Chondrocyte (in vitro differentiated cells): Measurements from ENCODE around the gene ELOVL5. TPM values are rescaled to one million over a fixed set of nuclear protein-coding genes. Genes with fewer than 3 reads are reported as not detected.
A peak's percentile ranks its signal among the peaks of the same experiment; 100 is the strongest.

Source experiments
- DNase-seq: peaks from one replicate; pipeline ENCODE4 v3.0.0; 2021; ENCODE audit warnings: mixed read lengths, low spot score
- H3K27ac Mint-ChIP-seq: one replicate; pipeline ENCODE4 v1.8.0; 2021; ENCODE audit warnings: mild to moderate bottlenecking, moderate library complexity, mixed read lengths; ENCODE audit not compliant: unreplicated experiment
- H3K27me3 Mint-ChIP-seq: 2 replicates; pipeline ENCODE4 v1.8.0; 2021; ENCODE audit warnings: low read depth, mixed read lengths
- H3K36me3 Mint-ChIP-seq: 2 replicates; pipeline ENCODE4 v1.8.0; 2021; ENCODE audit warnings: low read depth, mixed read lengths
- H3K4me1 Mint-ChIP-seq: 2 replicates; pipeline ENCODE4 v1.8.0; 2021; ENCODE audit warnings: low read depth, mild to moderate bottlenecking, mixed read lengths
- H3K4me3 Mint-ChIP-seq: one replicate; pipeline ENCODE4 v1.8.0; 2021; ENCODE audit warnings: mild to moderate bottlenecking, moderate library complexity, mixed read lengths; ENCODE audit not compliant: unreplicated experiment
- H3K9me3 Mint-ChIP-seq: 2 replicates; pipeline ENCODE4 v1.8.0; 2021; ENCODE audit warnings: low read depth, mixed read lengths
- total RNA-seq: library from RNA; stranded (reverse); gene quantifications from 3 replicates; pipeline ENCODE4 v1.2.1, GENCODE V29; 2021
- TF ChIP-seq, protein P1 (sequence below): fragments of 200-600 bp; sonication (generic); IDR thresholded peaks from 2 replicates; pipeline ENCODE4 v1.5.0; 2021; ENCODE audit warnings: antibody characterized with exemption, mild to moderate bottlenecking, moderate library complexity

The ELOVL5 gene
- total RNA-seq, 1 donor from 2014 or later: 102 TPM

DNA sequence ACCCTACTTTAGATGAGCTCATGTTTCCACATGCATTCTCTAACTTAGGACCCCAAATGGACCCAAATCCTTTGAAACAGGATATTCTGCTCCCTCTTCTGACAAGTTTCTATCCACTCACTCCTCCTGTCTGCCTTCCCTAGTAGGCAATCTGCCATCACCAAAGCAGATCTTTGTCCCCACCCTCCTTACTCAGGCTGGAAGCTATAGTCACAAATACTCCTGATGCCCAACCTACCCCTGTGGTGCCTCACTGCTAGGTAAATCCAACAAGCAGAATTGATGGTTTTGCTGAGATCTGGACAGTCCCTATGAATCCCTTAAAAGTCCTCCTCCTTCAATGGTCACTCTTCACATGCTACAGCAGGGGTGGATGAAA lies 21.7 kb downstream of the ELOVL5 start:
- H3K27me3 Mint-ChIP-seq: no peaks in the 10 kb centered on the region
- H3K4me1 Mint-ChIP-seq: peaks cover 60% of the 10 kb centered on the region
- no peaks in the 10 kb centered on the region for H3K9me3 Mint-ChIP-seq
- H3K36me3 Mint-ChIP-seq: no peaks in the 10 kb centered on the region
- TF ChIP-seq, protein P1, sequence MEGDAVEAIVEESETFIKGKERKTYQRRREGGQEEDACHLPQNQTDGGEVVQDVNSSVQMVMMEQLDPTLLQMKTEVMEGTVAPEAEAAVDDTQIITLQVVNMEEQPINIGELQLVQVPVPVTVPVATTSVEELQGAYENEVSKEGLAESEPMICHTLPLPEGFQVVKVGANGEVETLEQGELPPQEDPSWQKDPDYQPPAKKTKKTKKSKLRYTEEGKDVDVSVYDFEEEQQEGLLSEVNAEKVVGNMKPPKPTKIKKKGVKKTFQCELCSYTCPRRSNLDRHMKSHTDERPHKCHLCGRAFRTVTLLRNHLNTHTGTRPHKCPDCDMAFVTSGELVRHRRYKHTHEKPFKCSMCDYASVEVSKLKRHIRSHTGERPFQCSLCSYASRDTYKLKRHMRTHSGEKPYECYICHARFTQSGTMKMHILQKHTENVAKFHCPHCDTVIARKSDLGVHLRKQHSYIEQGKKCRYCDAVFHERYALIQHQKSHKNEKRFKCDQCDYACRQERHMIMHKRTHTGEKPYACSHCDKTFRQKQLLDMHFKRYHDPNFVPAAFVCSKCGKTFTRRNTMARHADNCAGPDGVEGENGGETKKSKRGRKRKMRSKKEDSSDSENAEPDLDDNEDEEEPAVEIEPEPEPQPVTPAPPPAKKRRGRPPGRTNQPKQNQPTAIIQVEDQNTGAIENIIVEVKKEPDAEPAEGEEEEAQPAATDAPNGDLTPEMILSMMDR: peak; percentile 27
- peak overlapping the region; percentile 96 for H3K27ac Mint-ChIP-seq
- DNase-seq: no peak
- H3K4me3 Mint-ChIP-seq: peak overlapping the region; percentile 33

DNA sequence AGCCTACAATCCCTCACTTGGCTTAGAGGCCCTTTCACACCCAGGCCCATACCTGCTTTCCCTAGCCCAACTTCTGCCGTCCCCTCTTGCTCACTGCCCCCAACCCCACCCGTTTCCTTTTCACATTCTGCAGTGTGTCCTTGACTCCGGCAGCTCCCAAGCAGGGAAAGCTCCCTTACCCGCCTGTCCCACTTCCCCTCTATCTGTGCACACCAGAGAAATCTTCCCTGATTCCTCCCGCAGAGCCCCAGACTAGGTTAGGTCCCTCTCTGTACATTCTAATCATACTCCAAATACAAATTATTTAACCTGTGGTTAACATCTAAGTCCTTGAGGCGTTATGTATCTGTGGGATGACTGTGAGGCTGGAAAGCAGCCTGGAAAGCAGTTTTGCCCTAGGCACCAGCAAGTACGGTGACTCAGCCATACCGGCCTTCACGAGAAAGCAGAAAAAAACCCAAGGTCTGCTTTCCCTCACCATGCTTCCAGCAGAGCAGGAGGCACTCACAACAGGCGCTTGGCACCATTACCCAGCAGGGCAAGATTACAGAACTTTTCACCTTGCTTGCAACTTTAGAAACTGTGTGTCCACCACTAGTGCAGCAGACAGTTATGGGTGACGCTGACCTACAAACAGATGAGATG lies 22.3 kb downstream of the ELOVL5 start:
- H3K27ac Mint-ChIP-seq: peak overlapping the region; percentile 96
- H3K4me3 Mint-ChIP-seq: peak overlapping the region; percentile 58
- no peaks in the 10 kb centered on the region for H3K27me3 Mint-ChIP-seq
- peaks cover 65% of the 10 kb centered on the region for H3K4me1 Mint-ChIP-seq
- TF ChIP-seq, protein P1: no peak
- no peaks in the 10 kb centered on the region for H3K36me3 Mint-ChIP-seq
- no peaks in the 10 kb centered on the region for H3K9me3 Mint-ChIP-seq
- DNase-seq: no peak

DNA sequence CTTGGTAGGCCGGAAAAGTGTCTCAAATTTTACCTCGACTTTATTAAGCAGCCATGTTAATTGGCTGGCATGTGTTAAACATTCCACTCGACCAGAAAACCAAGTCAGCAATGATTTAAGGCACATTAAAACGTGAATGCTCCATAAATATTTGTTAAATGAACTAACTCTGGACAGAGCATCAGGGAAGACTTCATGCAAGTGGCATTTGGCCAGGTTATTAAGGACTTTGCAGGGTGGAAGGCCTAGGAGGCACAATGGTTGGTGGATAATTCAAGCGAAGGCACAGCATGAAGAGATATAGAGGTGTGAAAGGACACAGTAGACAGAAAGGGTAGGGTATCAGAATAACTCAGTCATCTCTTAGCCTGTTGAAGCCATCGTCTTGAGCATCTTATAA lies 23.0 kb downstream of the ELOVL5 start:
- Mint-ChIP-seq H3K9me3 (no peaks in the 10 kb centered on the region), H3K4me3 (no peak overlapping the region), H3K36me3 (no peaks in the 10 kb centered on the region), H3K27me3 (no peaks in the 10 kb centered on the region), H3K27ac (peak overlapping the region; percentile 96), H3K4me1 (peaks cover 72% of the 10 kb centered on the region)
- no peak for DNase-seq
- TF ChIP-seq, protein P1: no peak

GRCh38 chr6:53322188-53323029 lies 26.3 kb downstream of the ELOVL5 start:
- Mint-ChIP-seq H3K27me3 (no peaks in the 10 kb centered on the region), H3K4me3 (peak overlapping the region; percentile 16), H3K27ac (peak overlapping the region; percentile 78), H3K9me3 (no peaks in the 10 kb centered on the region), H3K36me3 (no peaks in the 10 kb centered on the region), H3K4me1 (peaks cover 69% of the 10 kb centered on the region)
- TF ChIP-seq, protein P1: no peak
- no peak for DNase-seq

DNA sequence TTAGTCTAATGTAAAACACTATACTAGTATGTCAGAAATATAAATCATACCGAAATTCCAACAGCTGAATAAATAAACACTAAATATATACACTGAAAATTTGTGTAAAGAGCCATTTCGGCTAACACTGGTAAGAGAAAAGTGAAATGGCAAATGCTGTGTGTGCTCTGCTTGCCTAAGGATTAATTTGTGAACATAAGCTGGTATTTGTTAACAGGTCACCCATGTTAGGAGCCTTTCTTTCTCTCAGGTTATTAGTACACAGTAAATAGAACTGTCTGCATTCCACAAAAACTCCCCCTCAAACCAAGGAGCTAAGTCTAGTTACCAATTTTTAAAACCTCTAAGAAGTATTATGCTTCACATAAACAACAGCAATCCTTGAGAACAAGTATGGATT lies 27.0 kb downstream of the ELOVL5 start:
- H3K9me3 Mint-ChIP-seq: no peaks in the 10 kb centered on the region
- H3K36me3 Mint-ChIP-seq: no peaks in the 10 kb centered on the region
- TF ChIP-seq, protein P1: no peak
- H3K4me3 Mint-ChIP-seq: no peak overlapping the region
- no peak for DNase-seq
- H3K27me3 Mint-ChIP-seq: no peaks in the 10 kb centered on the region
- peaks cover 68% of the 10 kb centered on the region for H3K4me1 Mint-ChIP-seq
- H3K27ac Mint-ChIP-seq: peak overlapping the region; percentile 78
